WTC11 (cell line): ENCODE measurements around the gene ZNRF2. TPM values are rescaled to one million over a fixed set of nuclear protein-coding genes. Genes with fewer than 3 reads are reported as not detected.

Source experiments
- ATAC-seq: fragments of 200-7000 bp; cut with Tn5 transposase; 2 replicates; pipeline ENCODE4 v1.10.0; 2021; ENCODE audit warnings: mild to moderate bottlenecking, moderate library complexity
- CTCF ChIA-PET: fragments of 300-600 bp; sonication (Branson Sonifier 250); formaldehyde crosslinking; loops from one replicate; lab custom pipeline; 2021; ENCODE audit warnings: antibody characterized with exemption; lab: Charles Lee
- POLR2A ChIA-PET: fragments of 350-600 bp; sonication (Branson Sonifier 250); formaldehyde crosslinking; loops from one replicate; lab custom pipeline; 2021; ENCODE audit warnings: antibody characterized with exemption; lab: Charles Lee
- DNase-seq: peaks from one replicate; pipeline ENCODE4 v3.0.0; 2021; ENCODE audit warnings: low spot score
- H3K27ac Mint-ChIP-seq: 2 replicates; pipeline ENCODE4 v1.8.0; 2021; ENCODE audit warnings: mixed read lengths
- H3K27me3 Mint-ChIP-seq: 2 replicates; pipeline ENCODE4 v1.8.0; 2021; ENCODE audit warnings: low read depth, mild to moderate bottlenecking, moderate library complexity, mixed read lengths
- H3K36me3 Mint-ChIP-seq: 2 replicates; pipeline ENCODE4 v1.8.0; 2021; ENCODE audit warnings: mixed read lengths
- H3K4me1 Mint-ChIP-seq: 2 replicates; pipeline ENCODE4 v1.8.0; 2022; ENCODE audit warnings: mixed read lengths
- H3K4me3 Mint-ChIP-seq: 2 replicates; pipeline ENCODE4 v1.8.0; 2021; ENCODE audit warnings: mild to moderate bottlenecking, moderate library complexity, mixed read lengths
- H3K9me3 Mint-ChIP-seq: 2 replicates; pipeline ENCODE4 v1.8.0; 2021; ENCODE audit warnings: mixed read lengths
- ATF1 ChIP-seq: sonication (generic); formaldehyde crosslinking; IDR thresholded peaks from 2 replicates; pipeline ENCODE4 v1.8.1; 2023; ENCODE audit warnings: mild to moderate bottlenecking, moderate library complexity, missing genetic modification reagents
- CBFB ChIP-seq: sonication (generic); formaldehyde crosslinking; IDR thresholded peaks from 2 replicates; pipeline ENCODE4 v1.8.1; 2022; ENCODE audit warnings: mild to moderate bottlenecking, low read depth, missing genetic modification reagents
- FOXP1 ChIP-seq: sonication (generic); formaldehyde crosslinking; IDR thresholded peaks from 2 replicates; pipeline ENCODE4 v1.8.0; 2022; ENCODE audit warnings: missing genetic modification reagents, mild to moderate bottlenecking, moderate library complexity, borderline replicate concordance
- NFATC4 ChIP-seq: fragments of 250-450 bp; sonication (Bioruptor Pico); IDR thresholded peaks from 2 replicates; pipeline ENCODE4 v1.9.0; 2021; ENCODE audit warnings: mild to moderate bottlenecking
- NR1H2 ChIP-seq: sonication (generic); formaldehyde crosslinking; IDR thresholded peaks from 2 replicates; pipeline ENCODE4 v1.9.0; 2021; ENCODE audit warnings: mild to moderate bottlenecking, moderate library complexity, missing genetic modification reagents
- NR3C1 ChIP-seq: sonication (generic); formaldehyde crosslinking; conservative IDR thresholded peaks from 2 replicates; pipeline ENCODE4 v1.8.1; 2023; ENCODE audit warnings: low read depth, mild to moderate bottlenecking, missing genetic modification reagents
- OVOL2 ChIP-seq: fragments of 250-450 bp; sonication (Bioruptor Pico); IDR thresholded peaks from 2 replicates; pipeline ENCODE4 v1.9.0; 2021; ENCODE audit warnings: mild to moderate bottlenecking, borderline replicate concordance
- TEAD1 ChIP-seq: sonication (generic); formaldehyde crosslinking; IDR thresholded peaks from 2 replicates; pipeline ENCODE4 v1.8.0; 2022; ENCODE audit warnings: mild to moderate bottlenecking, missing genetic modification reagents
- ZMAT4 ChIP-seq: fragments of 250-450 bp; sonication (Bioruptor Pico); IDR thresholded peaks from 2 replicates; pipeline ENCODE4 v1.9.0; 2021; ENCODE audit warnings: mild to moderate bottlenecking
- ZNF671 ChIP-seq: fragments of 250-450 bp; sonication (Bioruptor Pico); IDR thresholded peaks from 2 replicates; pipeline ENCODE4 v1.8.0; 2021; ENCODE audit warnings: mild to moderate bottlenecking
- total RNA-seq: library from RNA; stranded (reverse); gene quantifications from 3 replicates; pipeline ENCODE4 v1.2.3, GENCODE V29; 2021
- TF ChIP-seq, protein P1 (sequence below): sonication (generic); formaldehyde crosslinking; IDR thresholded peaks from 2 replicates; pipeline ENCODE4 v1.8.1; 2023; ENCODE audit warnings: mild to moderate bottlenecking, missing genetic modification reagents
- TF ChIP-seq, protein P2 (sequence below): fragments of 250-450 bp; sonication (Bioruptor Pico); IDR thresholded peaks from 2 replicates; pipeline ENCODE4 v1.8.0; 2021; ENCODE audit warnings: mild to moderate bottlenecking
- TF ChIP-seq, protein P3 (sequence below): sonication (generic); formaldehyde crosslinking; IDR thresholded peaks from 2 replicates; pipeline ENCODE4 v1.8.1; 2023; ENCODE audit warnings: mild to moderate bottlenecking, missing genetic modification reagents, moderate library complexity
- TF ChIP-seq, protein P4 (sequence below): sonication (generic); formaldehyde crosslinking; IDR thresholded peaks from 2 replicates; pipeline ENCODE4 v1.8.0; 2022; ENCODE audit warnings: mild to moderate bottlenecking, missing genetic modification reagents

Gene ZNRF2
- total RNA-seq, 1 experiment from 2014 or later: 18.2 TPM

- TF ChIP-seq, protein P1, sequence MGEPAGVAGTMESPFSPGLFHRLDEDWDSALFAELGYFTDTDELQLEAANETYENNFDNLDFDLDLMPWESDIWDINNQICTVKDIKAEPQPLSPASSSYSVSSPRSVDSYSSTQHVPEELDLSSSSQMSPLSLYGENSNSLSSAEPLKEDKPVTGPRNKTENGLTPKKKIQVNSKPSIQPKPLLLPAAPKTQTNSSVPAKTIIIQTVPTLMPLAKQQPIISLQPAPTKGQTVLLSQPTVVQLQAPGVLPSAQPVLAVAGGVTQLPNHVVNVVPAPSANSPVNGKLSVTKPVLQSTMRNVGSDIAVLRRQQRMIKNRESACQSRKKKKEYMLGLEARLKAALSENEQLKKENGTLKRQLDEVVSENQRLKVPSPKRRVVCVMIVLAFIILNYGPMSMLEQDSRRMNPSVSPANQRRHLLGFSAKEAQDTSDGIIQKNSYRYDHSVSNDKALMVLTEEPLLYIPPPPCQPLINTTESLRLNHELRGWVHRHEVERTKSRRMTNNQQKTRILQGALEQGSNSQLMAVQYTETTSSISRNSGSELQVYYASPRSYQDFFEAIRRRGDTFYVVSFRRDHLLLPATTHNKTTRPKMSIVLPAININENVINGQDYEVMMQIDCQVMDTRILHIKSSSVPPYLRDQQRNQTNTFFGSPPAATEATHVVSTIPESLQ (CRISPR knock-in tag): no peak
- no peak for TF ChIP-seq NR1H2 (CRISPR knock-in tag)
- TF ChIP-seq OVOL2 (CRISPR knock-in tag): no peak
- TF ChIP-seq NR3C1 (CRISPR knock-in tag): no peak
- TF ChIP-seq, protein P2, sequence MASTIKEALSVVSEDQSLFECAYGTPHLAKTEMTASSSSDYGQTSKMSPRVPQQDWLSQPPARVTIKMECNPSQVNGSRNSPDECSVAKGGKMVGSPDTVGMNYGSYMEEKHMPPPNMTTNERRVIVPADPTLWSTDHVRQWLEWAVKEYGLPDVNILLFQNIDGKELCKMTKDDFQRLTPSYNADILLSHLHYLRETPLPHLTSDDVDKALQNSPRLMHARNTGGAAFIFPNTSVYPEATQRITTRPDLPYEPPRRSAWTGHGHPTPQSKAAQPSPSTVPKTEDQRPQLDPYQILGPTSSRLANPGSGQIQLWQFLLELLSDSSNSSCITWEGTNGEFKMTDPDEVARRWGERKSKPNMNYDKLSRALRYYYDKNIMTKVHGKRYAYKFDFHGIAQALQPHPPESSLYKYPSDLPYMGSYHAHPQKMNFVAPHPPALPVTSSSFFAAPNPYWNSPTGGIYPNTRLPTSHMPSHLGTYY: no peak
- no peak for TF ChIP-seq ZNF671 (CRISPR knock-in tag)
Measured at GRCh38 chr7:30284298-30285066, at the start of gene ZNRF2 (continued).

- TF ChIP-seq CBFB (CRISPR knock-in tag) (no peak), ZMAT4 (CRISPR knock-in tag) (no peak), TEAD1 (CRISPR knock-in tag) (no peak), NFATC4 (CRISPR knock-in tag) (no peak), OVOL2 (CRISPR knock-in tag) (no peak), FOXP1 (CRISPR knock-in tag) (no peak), ATF1 (CRISPR knock-in tag) (no peak)
- TF ChIP-seq, protein P3, sequence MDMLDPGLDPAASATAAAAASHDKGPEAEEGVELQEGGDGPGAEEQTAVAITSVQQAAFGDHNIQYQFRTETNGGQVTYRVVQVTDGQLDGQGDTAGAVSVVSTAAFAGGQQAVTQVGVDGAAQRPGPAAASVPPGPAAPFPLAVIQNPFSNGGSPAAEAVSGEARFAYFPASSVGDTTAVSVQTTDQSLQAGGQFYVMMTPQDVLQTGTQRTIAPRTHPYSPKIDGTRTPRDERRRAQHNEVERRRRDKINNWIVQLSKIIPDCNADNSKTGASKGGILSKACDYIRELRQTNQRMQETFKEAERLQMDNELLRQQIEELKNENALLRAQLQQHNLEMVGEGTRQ (CRISPR knock-in tag): no peak
- TF ChIP-seq, protein P4, sequence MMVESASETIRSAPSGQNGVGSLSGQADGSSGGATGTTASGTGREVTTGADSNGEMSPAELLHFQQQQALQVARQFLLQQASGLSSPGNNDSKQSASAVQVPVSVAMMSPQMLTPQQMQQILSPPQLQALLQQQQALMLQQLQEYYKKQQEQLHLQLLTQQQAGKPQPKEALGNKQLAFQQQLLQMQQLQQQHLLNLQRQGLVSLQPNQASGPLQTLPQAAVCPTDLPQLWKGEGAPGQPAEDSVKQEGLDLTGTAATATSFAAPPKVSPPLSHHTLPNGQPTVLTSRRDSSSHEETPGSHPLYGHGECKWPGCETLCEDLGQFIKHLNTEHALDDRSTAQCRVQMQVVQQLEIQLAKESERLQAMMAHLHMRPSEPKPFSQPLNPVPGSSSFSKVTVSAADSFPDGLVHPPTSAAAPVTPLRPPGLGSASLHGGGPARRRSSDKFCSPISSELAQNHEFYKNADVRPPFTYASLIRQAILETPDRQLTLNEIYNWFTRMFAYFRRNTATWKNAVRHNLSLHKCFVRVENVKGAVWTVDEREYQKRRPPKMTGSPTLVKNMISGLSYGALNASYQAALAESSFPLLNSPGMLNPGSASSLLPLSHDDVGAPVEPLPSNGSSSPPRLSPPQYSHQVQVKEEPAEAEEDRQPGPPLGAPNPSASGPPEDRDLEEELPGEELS (CRISPR knock-in tag): no peak
- TF ChIP-seq, protein P1 (CRISPR knock-in tag): no peak
Measured at GRCh38 chr7:30237271-30237695, 47.1 kb upstream of the ZNRF2 start.

More at GRCh38 chr7:30237271-30237695, 47.1 kb upstream of the ZNRF2 start:
- H3K9me3 Mint-ChIP-seq: peaks cover 8% of the 10 kb centered on the region; the same call in 1 of the 2 replicates
- H3K4me3 Mint-ChIP-seq: no peak overlapping the region
- H3K27ac Mint-ChIP-seq: no peak overlapping the region
- no peaks in the 10 kb centered on the region for H3K4me1 Mint-ChIP-seq
- H3K36me3 Mint-ChIP-seq: no peaks in the 10 kb centered on the region
- no peak for ATAC-seq
- CTCF ChIA-PET: no interaction called here
- POLR2A ChIA-PET: no interaction called here
- DNase-seq: no peak
- no peaks in the 10 kb centered on the region for H3K27me3 Mint-ChIP-seq
